Sigmoid colon (tissue), 4 donors: ENCODE results near the gene CCNK.

Experiments
- CTCF ChIP-seq, 4 experiments: fragments of 450-650 bp in 3 of 4; fragments of 200-600 bp in 1 of 4; IDR thresholded peaks; one replicate each; pipeline ENCODE4 v1.5.1; 2016 to 2019; ENCODE audit warnings: antibody characterized with exemption in 4 of 4, mild to moderate bottlenecking in 3 of 4, moderate library complexity in 2 of 4
- POLR2AphosphoS5 ChIP-seq, 4 donors: sonication (generic); formaldehyde crosslinking; IDR thresholded peaks; one replicate each; pipeline ENCODE4 v1.6.1; 2017; ENCODE audit warnings: antibody characterized with exemption in 4 of 4

DNA sequence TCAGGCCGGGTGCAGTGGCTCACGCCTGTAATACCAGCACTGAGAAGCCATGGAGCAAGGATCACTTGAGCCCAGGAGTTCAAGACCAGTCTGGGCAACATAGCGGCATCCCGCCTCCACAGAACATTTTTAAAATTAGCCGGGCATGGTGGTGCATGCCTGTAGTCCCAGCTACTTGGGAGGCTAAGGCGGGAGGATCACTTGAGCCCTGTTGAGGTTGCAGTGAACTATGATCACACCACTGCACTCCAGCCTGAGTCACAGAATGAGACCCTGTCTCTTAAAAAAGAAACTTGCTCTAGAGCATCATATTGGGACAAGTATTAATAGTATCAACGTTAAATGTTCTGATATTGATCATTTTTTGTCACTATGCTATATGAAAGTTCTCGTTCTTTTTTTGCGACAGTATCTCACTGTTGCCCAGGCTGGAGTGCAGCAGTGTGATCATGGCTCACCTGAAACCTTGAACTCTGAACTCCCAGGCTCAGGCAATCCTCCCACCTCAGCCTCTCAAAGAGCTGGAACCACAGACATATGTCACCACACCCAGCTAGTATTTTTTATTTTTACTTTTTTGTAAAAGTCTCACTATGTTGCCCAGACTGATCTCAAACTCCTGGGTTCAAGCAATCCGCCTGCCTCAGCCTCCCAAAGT is 75.1 kb downstream of the CCNK start:
- TF ChIP-seq POLR2AphosphoS5 (IDR thresholded peaks at IDR 0.05): no peak
- no peak for TF ChIP-seq CTCF (IDR thresholded peaks at IDR 0.05)
